ENCODE results near the gene NOS1.

NOS1 gene

DNA sequence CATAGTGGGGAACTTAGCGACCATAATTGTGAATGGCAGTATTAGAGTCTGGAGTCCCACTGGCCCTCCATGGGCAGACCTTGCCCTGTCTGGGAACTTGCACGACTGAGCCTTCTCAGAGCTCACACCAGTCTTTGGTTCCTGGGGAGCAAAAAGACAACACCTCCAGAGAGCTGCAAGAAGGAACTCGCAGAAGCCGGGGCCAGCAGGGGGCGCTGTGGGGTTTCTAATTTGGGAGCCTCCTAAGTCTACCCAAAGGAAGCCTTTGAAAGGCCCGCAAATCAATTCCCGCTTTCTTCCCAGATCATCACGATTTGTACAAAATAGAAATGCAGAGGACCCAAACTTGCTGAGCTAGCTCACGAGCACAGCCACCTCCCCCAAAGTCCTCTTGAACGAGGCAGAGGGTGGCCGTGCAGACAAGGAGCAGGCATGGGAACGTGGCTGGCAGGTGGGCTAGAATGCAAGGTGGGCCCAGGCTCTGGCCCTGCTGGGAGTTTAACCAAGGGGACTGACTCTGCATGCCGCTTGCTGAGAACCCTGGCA is 124.9 kb downstream of the NOS1 start:
- no peak overlapping the region for H3K4me3 ChIP-seq (ENCODE audit: low read depth, low read length)
- DNase-seq (ENCODE audit: low read depth), result peak; percentile 53
- TF ChIP-seq, protein P1, sequence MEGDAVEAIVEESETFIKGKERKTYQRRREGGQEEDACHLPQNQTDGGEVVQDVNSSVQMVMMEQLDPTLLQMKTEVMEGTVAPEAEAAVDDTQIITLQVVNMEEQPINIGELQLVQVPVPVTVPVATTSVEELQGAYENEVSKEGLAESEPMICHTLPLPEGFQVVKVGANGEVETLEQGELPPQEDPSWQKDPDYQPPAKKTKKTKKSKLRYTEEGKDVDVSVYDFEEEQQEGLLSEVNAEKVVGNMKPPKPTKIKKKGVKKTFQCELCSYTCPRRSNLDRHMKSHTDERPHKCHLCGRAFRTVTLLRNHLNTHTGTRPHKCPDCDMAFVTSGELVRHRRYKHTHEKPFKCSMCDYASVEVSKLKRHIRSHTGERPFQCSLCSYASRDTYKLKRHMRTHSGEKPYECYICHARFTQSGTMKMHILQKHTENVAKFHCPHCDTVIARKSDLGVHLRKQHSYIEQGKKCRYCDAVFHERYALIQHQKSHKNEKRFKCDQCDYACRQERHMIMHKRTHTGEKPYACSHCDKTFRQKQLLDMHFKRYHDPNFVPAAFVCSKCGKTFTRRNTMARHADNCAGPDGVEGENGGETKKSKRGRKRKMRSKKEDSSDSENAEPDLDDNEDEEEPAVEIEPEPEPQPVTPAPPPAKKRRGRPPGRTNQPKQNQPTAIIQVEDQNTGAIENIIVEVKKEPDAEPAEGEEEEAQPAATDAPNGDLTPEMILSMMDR (conservative IDR thresholded peaks at IDR 0.05; ENCODE audit: low read depth, low read length), result peak; percentile 66

DNA sequence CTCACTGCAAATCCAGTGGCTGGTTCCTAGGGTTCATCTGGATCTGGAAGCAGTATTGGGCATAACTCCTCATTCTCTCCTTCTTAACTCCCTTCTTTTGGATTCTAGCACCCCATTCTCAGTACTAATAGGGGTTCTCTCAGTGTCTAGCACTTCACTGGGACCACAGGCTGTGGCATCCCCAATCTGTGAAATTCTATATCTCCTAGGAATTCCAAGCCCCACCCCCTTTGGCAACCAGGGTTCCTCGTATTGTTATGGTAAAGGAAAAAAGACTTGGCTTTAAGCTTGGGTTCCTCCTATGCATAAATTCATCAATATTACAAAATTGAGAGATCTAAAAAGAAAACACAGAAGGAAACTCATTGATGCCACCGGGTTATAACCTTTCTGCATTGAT is 126.2 kb downstream of the NOS1 start:
- H3K4me3 ChIP-seq (ENCODE audit: low read depth, low read length), result no peak overlapping the region
- TF ChIP-seq, protein P1 (conservative IDR thresholded peaks at IDR 0.05; ENCODE audit: low read depth, low read length), result no peak
- no peak for DNase-seq (ENCODE audit: low read depth)

DNA sequence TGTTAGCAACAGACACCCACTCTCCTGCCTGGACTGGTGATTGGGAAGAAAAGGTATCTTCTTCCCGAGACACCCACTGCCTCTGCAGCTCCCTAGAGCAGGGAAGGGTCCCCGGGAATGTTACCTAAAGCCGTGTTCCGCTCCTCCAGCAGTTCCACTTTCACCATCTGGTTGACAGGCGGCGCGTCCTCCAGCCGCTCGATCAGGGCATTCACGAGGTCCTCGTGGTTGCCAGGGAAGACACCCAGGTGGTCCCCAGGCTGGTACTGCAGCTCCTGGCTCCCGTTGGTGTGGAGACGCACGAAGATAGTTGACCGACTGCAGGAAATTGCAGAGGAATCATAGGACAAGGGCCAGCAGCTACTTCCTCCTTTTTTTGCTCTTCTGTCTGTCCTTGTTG is 127.0 kb downstream of the NOS1 start:
- no peak for DNase-seq (ENCODE audit: low read depth)

DNA sequence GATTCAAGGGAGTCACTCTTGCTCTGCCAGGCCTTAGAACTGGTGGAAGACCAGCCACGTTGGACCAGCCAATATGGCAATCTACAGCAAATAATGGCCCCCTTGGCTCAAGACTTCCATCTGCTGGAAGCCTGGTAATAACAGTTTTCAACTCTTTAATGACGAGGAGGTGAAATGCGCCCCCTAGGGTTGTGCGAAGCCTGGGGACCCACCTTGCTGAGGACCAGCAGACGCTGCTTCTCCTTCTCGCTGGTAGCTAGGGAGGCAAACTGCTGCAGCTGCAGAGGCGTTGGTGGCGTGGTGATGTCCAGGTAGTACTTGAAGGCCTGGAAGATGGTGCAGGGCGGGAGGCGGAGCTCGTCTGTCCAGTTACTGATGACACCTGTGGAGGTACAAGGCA is 129.7 kb downstream of the NOS1 start:
- no peak overlapping the region for H3K4me3 ChIP-seq (ENCODE audit: low read depth, low read length)
- TF ChIP-seq, protein P1 (conservative IDR thresholded peaks at IDR 0.05; ENCODE audit: low read depth, low read length), result no peak

More for the DNA sequence above, 127.0 kb downstream of the NOS1 start:
- no peak overlapping the region for H3K4me3 ChIP-seq (ENCODE audit: low read depth, low read length)
- TF ChIP-seq, protein P1 (conservative IDR thresholded peaks at IDR 0.05; ENCODE audit: low read depth, low read length), result no peak

DNA sequence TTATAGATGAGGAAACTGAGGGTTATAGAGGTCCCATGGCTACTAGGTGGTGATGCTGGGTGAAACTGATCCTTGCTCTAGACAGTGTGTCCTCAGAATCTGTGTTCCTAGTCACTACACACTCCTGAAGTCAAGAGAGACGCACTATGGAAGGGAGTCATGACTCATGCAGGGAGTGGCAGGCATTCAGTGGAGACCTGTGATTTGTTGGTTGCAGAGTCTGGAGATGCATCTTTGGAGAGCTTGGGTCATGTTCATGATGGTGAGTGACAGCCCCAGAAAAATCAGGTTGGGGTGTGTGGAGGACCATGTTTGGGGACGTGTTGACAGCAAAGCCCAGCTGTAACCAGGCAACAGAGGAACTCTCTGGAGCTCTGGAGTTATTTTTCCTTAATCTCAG is 133.2 kb downstream of the NOS1 start:
- no peak overlapping the region for H3K4me3 ChIP-seq (ENCODE audit: low read depth, low read length)
- no peak for DNase-seq (ENCODE audit: low read depth)
- TF ChIP-seq, protein P1 (conservative IDR thresholded peaks at IDR 0.05; ENCODE audit: low read depth, low read length), result no peak

More for the DNA sequence above, 129.7 kb downstream of the NOS1 start:
- no peak for DNase-seq (ENCODE audit: low read depth)

DNA sequence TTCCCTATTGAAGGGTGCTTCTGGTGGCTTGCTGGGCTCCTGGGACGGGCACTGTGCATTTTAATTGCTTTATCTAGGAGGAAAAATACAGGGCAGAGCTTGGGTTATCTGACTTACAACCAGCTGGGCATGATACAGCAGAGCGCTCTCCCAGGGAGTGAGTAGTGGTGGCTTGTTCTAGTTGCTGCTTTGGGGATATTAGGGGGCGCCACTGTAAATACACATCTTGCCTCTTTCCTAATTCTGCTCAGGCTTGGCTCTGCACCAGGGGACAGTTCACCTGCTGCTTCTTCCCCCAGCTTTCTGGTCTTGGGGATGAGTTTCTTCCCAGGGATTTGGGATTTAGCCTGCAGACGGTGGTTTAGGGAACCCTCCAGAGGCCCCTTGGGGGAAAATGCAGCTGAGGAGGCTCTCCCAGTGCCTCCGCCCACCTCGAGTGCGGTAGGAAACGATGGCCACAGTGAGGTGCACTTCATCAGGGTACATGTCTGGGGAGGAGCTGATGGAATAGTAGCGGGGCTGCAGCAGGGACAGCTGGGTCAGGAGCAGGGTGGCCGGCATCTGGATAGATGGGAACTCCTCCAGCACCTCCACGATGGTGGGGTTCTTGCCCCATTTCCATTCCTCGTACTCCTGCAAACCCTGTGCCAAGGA is 134.3 kb downstream of the NOS1 start:
- TF ChIP-seq, protein P1 (conservative IDR thresholded peaks at IDR 0.05; ENCODE audit: low read depth, low read length), result no peak
- no peak overlapping the region for H3K4me3 ChIP-seq (ENCODE audit: low read depth, low read length)
- DNase-seq (ENCODE audit: low read depth), result no peak

DNA sequence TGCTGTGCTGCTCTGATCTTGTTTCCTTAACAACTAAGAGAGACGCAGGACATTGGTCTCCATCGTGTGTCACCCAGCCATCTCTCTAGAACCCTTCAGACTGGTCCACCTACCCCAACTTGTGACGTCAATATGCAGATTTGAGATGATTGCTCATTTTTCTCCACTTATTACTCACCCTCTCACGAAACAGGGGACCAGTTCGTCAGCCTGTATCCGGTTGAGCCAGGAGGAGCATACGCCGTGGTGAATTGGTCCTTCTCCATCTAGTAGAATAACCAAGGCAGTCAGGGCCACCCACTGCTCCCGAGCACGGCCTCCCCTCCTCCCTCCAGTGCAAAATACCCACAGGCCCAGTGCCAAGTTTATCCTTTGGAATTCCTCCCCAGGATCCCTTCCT is 134.9 kb downstream of the NOS1 start:
- DNase-seq (ENCODE audit: low read depth), result no peak
- TF ChIP-seq, protein P1 (conservative IDR thresholded peaks at IDR 0.05; ENCODE audit: low read depth, low read length), result no peak
- H3K4me3 ChIP-seq (ENCODE audit: low read depth, low read length), result no peak overlapping the region

All from choroid plexus epithelial cell (primary cell).